Breast epithelium (tissue), 3 donors: ENCODE results near the gene RNF34.

Experiments
- POLR2A ChIP-seq: fragments of 450-650 bp; IDR thresholded peaks from one replicate; pipeline ENCODE4 v1.6.1; 2016; ENCODE audit warnings: antibody characterized with exemption, mild to moderate bottlenecking, moderate library complexity
- TF ChIP-seq, protein P1 (sequence below), 3 donors: fragments of 450-650 bp; IDR thresholded peaks; one replicate each; pipeline ENCODE4 v1.5.1; 2016 to 2017; ENCODE audit warnings: antibody characterized with exemption in 3 of 3, mild to moderate bottlenecking in 3 of 3, moderate library complexity in 3 of 3

DNA sequence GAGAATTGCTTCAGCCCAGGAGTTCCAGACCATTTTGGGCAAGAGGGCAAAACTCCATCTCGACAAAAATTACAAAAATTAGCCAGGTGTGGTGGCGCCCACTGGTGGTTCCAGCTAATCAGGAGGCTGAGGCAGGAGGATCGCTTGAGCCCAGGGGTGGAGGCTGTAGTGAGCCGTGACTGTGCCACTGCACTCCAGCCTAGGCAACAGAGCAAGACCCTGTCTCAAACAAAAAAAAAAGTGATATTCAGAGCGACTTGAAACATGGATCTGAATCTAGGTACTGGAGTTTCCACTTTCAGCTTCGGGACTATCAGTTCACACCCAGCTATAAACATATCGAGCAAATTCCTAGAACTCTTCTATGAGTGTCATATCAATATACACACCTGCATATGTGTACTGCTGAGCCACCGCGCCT is 16.3 kb upstream of the RNF34 start:
- TF ChIP-seq POLR2A = no peak
- TF ChIP-seq, protein P1, sequence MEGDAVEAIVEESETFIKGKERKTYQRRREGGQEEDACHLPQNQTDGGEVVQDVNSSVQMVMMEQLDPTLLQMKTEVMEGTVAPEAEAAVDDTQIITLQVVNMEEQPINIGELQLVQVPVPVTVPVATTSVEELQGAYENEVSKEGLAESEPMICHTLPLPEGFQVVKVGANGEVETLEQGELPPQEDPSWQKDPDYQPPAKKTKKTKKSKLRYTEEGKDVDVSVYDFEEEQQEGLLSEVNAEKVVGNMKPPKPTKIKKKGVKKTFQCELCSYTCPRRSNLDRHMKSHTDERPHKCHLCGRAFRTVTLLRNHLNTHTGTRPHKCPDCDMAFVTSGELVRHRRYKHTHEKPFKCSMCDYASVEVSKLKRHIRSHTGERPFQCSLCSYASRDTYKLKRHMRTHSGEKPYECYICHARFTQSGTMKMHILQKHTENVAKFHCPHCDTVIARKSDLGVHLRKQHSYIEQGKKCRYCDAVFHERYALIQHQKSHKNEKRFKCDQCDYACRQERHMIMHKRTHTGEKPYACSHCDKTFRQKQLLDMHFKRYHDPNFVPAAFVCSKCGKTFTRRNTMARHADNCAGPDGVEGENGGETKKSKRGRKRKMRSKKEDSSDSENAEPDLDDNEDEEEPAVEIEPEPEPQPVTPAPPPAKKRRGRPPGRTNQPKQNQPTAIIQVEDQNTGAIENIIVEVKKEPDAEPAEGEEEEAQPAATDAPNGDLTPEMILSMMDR (IDR thresholded peaks at IDR 0.05) = no peak
